ENCODE data around the gene PRPF6.

PRPF6 gene

DNA sequence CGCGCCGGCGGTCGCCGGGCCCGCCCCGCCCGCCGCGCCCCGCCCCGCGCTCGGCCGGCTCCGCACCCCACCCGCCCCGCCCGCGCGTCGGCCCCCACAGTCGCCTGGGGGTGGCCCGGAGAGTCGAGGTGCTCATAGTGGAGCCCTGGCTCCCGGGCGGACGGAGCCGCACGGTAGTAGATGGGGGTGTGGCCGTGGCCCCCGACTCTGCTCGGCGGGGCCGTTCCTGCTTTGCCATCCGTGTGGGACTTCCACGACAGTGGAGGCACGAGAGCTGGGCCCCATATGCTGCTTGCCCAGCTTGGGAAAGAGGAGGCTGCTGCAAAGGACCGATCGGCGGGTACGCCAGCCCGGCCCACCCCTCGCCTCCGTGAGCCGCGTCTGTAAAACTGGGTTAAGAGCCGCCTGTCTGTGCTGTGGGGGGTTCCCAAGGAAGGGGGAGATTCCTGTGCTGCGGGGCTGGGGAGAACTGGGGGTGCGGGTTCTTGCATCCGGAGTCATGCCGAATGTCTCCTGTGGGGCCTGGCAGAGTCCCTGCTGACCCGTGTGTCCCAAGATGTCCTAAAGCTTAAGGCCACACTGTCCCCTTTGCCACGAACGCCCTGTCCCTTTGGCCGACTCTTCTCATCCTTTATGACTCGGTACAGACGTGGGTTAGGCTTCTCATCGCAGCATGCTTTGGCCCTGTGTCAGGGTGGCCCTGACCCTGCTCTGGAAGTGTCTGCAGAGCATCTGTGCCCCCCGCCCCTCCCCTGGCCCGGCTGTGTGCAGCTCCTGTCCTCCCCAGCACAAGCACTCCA is 99.3 kb downstream of the PRPF6 start, which contains the start of gene OPRL1:
Gene OPRL1 (plus strand): TSS at position 70 of the 800 bp plus-strand sequence. CDS start 12,639 bp downstream, outside the sequence.
- H3K4me1 Mint-ChIP-seq: peaks cover 83% of the 10 kb centered on the region
- H3K27ac Mint-ChIP-seq: peak within 1 kb of the TSS; percentile 78
- H3K9me3 Mint-ChIP-seq: no peaks in the 10 kb centered on the region
- H3K4me3 Mint-ChIP-seq: peak within 1 kb of the TSS; percentile 96 to 98
- DNase-seq: peak; percentile 59 to 64
- ATAC-seq: peak; percentile 42
- H3K27me3 Mint-ChIP-seq: peaks cover 30% of the 10 kb centered on the region

- H3K27ac Mint-ChIP-seq: no peak overlapping the region
- H3K4me1 Mint-ChIP-seq: peaks cover 75% of the 10 kb centered on the region
Measured at GRCh38 chr20:64080813-64081623, 100.1 kb downstream of the PRPF6 start.

DNA sequence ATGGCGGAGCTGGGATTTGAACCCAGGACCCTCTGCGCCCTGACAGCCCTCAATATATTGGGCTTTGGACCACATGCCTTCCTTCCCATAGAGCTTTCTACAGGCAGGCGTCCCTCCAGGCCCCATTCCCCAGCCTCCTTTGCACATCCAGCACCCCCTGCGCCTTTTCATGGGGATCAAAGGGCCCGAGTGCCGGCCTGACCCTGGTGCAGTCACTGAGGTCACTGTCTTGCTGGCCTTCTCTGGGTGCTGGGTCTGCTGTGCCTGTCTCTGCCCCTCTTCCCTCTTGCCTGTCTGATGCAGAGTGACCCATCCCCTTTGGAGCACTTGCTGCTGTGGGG is 100.7 kb downstream of the PRPF6 start:
- H3K27ac Mint-ChIP-seq: peak overlapping the region in 1 of 2 donors; percentile 47
- peaks cover 0 to 2% of the 10 kb centered on the region in 2 donors for H3K9me3 Mint-ChIP-seq
- no peak for DNase-seq
- no peak for ATAC-seq
- H3K27me3 Mint-ChIP-seq: peaks cover 37% of the 10 kb centered on the region
- H3K4me3 Mint-ChIP-seq: peak overlapping the region; percentile 33 to 84
- H3K4me1 Mint-ChIP-seq: peaks cover 70% of the 10 kb centered on the region

More at GRCh38 chr20:64080813-64081623, 100.1 kb downstream of the PRPF6 start:
- peak overlapping the region; percentile 74 to 77 for H3K4me3 Mint-ChIP-seq
- ATAC-seq: no peak
- H3K27me3 Mint-ChIP-seq: peaks cover 37% of the 10 kb centered on the region
- H3K9me3 Mint-ChIP-seq: no peaks in the 10 kb centered on the region
- no peak for DNase-seq

GRCh38 chr20:64082126-64082731 is 101.3 kb downstream of the PRPF6 start:
- Mint-ChIP-seq H3K27me3 (peaks cover 37% of the 10 kb centered on the region), H3K27ac (no peak overlapping the region), H3K9me3 (peaks cover 0 to 6% of the 10 kb centered on the region in 2 donors), H3K4me1 (peaks cover 63% of the 10 kb centered on the region), H3K4me3 (peak overlapping the region; percentile 84 to 86)
- DNase-seq (no peak), ATAC-seq (no peak)
